WERI-Rb-1 (cell line): ENCODE data around the gene LRRC26.

Experiments used
- DNase-seq: peaks from one replicate; pipeline ENCODE4 v3.0.0-alpha.2; 2020
- H3K27ac ChIP-seq: fragments of 250-450 bp; sonication (Bioruptor Pico); 2 replicates; pipeline ENCODE4 v1.5.1; 2020; ENCODE audit warnings: mild to moderate bottlenecking, moderate library complexity
- H3K27me3 ChIP-seq: fragments of 250-450 bp; sonication (Bioruptor Pico); 2 replicates; pipeline ENCODE4 v1.5.1; 2021; ENCODE audit warnings: mild to moderate bottlenecking, low read depth, moderate library complexity; ENCODE audit not compliant: insufficient read depth, severe bottlenecking
- H3K36me3 ChIP-seq: fragments of 250-450 bp; sonication (Bioruptor Pico); 2 replicates; pipeline ENCODE4 v1.5.1; 2020; ENCODE audit warnings: mild to moderate bottlenecking, moderate library complexity
- H3K4me3 ChIP-seq: 2 replicates; pipeline ENCODE4 v1.5.1; 2011; ENCODE audit warnings: low read depth, mild to moderate bottlenecking, control low read depth, low read length
- H3K9me3 ChIP-seq: fragments of 250-450 bp; sonication (Bioruptor Pico); 2 replicates; pipeline ENCODE4 v1.5.1; 2021; ENCODE audit warnings: mild to moderate bottlenecking, moderate library complexity; ENCODE audit not compliant: severe bottlenecking
- CTCF ChIP-seq: IDR thresholded peaks from 2 replicates; pipeline ENCODE4 v1.5.1; 2011; ENCODE audit warnings: low read depth, mild to moderate bottlenecking, control low read depth, inconsistent platforms, low read length

Gene LRRC26

GRCh38 chr9:137160054-137160425 is 9.8 kb downstream of the LRRC26 start:
- DNase-seq: no peak
- Histone ChIP-seq H3K27me3 (no peaks in the 10 kb centered on the region), H3K36me3 (no peaks in the 10 kb centered on the region), H3K27ac (no peak overlapping the region), H3K9me3 (no peaks in the 10 kb centered on the region), H3K4me3 (no peak overlapping the region)
- TF ChIP-seq CTCF: no peak

GRCh38 chr9:137159105-137160053 is 10.5 kb downstream of the LRRC26 start:
- no peak for DNase-seq
- H3K36me3 ChIP-seq: no peaks in the 10 kb centered on the region
- TF ChIP-seq CTCF: no peak
- no peak overlapping the region for H3K27ac ChIP-seq
- H3K27me3 ChIP-seq: no peaks in the 10 kb centered on the region
- H3K9me3 ChIP-seq: no peaks in the 10 kb centered on the region
- H3K4me3 ChIP-seq: no peak overlapping the region

- H3K9me3 ChIP-seq: no peaks in the 10 kb centered on the region
Observed at GRCh38 chr9:137158625-137159024, 11.2 kb downstream of the LRRC26 start.

GRCh38 chr9:137157618-137158415 is 12.0 kb downstream of the LRRC26 start:
- Histone ChIP-seq H3K36me3 (no peaks in the 10 kb centered on the region), H3K27me3 (no peaks in the 10 kb centered on the region), H3K27ac (peak overlapping the region; percentile 55), H3K4me3 (no peak overlapping the region), H3K9me3 (no peaks in the 10 kb centered on the region)
- DNase-seq: peak; percentile 67
- no peak for TF ChIP-seq CTCF

More at GRCh38 chr9:137158625-137159024, 11.2 kb downstream of the LRRC26 start:
- TF ChIP-seq CTCF: no peak
- no peak overlapping the region for H3K4me3 ChIP-seq
- DNase-seq: no peak
- H3K27ac ChIP-seq: peak overlapping the region; percentile 19; the same call in 1 of the 2 replicates
- no peaks in the 10 kb centered on the region for H3K36me3 ChIP-seq
- no peaks in the 10 kb centered on the region for H3K27me3 ChIP-seq

- DNase-seq: no peak
- Histone ChIP-seq H3K27me3 (no peaks in the 10 kb centered on the region), H3K4me3 (no peak overlapping the region)
Observed at GRCh38 chr9:137156567-137157375, 13.1 kb downstream of the LRRC26 start.

More at GRCh38 chr9:137156567-137157375, 13.1 kb downstream of the LRRC26 start:
- Histone ChIP-seq H3K9me3 (no peaks in the 10 kb centered on the region), H3K36me3 (no peaks in the 10 kb centered on the region), H3K27ac (no peak overlapping the region)
- no peak for TF ChIP-seq CTCF
